ENCODE data around the gene PAX3. TPM values are rescaled to one million over a fixed set of nuclear protein-coding genes. Genes with fewer than 3 reads are reported as not detected.

PAX3 gene
- total RNA-seq, 1 donor from 2014 or later: not detected

DNA sequence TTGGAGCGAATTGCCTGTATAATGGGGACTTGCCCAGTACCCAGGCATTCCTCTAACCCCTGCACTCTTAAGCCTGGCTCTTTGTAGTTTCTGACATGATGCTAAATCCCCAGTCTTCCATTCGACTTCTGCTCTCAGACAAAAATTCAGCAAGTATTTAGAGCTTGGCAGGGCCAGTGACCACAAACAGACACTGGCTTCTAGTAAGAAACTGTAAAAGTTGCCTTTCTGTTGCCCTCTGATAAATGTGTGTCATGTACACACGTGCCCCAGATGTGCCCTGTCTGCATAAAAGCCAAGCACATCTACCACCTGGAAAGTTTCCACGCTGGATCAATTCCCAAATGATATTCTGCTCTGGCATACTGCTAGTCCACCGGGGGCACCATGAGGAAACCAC, 18.0 kb downstream of the PAX3 start:
- H3K27me3 ChIP-seq: no peaks in the 10 kb centered on the region
- no peaks in the 10 kb centered on the region for H3K36me3 ChIP-seq
- intact Hi-C loops (cut with DNase I): no loop called here
- no peaks in the 10 kb centered on the region for H3K4me1 ChIP-seq
- no peak overlapping the region for H3K27ac ChIP-seq
- H3K4me3 ChIP-seq: no peak overlapping the region
- no peaks in the 10 kb centered on the region for H3K9me3 ChIP-seq
- no peak for DNase-seq (ENCODE audit: extremely low spot score in 2 of 2)
- no peak for TF ChIP-seq POLR2A (IDR thresholded peaks at IDR 0.05)

DNA sequence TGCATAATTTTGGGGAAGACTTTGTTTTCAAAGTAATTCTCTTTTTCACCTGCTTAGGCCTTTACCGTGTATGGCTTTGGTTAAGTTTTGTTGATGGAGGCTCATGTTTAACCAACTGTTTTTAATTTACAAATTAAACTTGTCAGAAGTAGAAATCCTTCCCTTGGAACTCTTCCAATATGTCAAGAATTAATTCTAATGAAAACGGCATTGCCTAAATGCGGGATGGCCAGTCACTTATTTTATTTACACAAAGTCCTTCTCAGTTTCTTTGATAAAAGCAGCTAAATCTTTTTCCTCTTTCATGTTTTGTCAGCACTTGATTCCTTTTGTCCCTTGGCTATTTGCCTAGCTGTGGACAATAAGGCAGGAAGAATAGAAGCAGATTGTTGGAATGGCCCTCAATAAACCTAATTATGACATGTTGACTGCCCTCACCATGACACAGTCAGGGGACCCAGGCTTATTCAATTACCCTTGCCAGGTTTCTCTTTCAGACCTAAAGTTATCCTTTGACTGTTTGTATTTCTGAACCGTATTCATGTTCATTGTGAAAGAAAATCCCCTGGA, 26.3 kb downstream of the PAX3 start:
- no peaks in the 10 kb centered on the region for H3K9me3 ChIP-seq
- no peaks in the 10 kb centered on the region for H3K4me1 ChIP-seq
- H3K27me3 ChIP-seq: no peaks in the 10 kb centered on the region
- no peak overlapping the region for H3K4me3 ChIP-seq
- no peak for TF ChIP-seq POLR2AphosphoS5 (IDR thresholded peaks at IDR 0.05; ENCODE audit: insufficient read depth in 1 of 2, low read depth in 1 of 2)
- TF ChIP-seq POLR2A (IDR thresholded peaks at IDR 0.05): no peak
- TF ChIP-seq, protein P1, sequence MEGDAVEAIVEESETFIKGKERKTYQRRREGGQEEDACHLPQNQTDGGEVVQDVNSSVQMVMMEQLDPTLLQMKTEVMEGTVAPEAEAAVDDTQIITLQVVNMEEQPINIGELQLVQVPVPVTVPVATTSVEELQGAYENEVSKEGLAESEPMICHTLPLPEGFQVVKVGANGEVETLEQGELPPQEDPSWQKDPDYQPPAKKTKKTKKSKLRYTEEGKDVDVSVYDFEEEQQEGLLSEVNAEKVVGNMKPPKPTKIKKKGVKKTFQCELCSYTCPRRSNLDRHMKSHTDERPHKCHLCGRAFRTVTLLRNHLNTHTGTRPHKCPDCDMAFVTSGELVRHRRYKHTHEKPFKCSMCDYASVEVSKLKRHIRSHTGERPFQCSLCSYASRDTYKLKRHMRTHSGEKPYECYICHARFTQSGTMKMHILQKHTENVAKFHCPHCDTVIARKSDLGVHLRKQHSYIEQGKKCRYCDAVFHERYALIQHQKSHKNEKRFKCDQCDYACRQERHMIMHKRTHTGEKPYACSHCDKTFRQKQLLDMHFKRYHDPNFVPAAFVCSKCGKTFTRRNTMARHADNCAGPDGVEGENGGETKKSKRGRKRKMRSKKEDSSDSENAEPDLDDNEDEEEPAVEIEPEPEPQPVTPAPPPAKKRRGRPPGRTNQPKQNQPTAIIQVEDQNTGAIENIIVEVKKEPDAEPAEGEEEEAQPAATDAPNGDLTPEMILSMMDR (IDR thresholded peaks at IDR 0.05): no peak
- no peaks in the 10 kb centered on the region for H3K36me3 ChIP-seq
- DNase-seq (ENCODE audit: extremely low spot score in 2 of 2): no peak
- intact Hi-C loops (cut with DNase I): no loop called here
- H3K27ac ChIP-seq: no peak overlapping the region

DNA sequence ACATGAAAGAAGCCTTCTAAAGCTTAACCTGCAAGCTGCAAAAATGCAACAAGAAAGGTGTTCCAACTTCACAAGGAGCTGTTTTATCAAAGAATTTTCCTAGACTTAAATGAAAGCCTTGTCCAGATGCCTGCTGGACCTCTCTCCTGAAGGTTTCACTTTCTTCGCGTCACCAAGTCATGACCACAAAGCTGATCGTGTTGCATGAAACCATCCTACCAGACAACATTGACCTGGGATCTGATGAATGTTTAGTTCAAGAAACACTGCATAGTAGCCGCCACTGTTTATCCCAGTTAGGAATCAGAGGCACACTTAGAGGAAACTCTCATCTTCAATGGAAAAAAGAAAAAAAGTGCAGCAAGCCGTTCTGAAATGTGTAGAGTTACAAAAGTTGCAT, 26.9 kb downstream of the PAX3 start:
- intact Hi-C loops (cut with DNase I): no loop called here

DNA sequence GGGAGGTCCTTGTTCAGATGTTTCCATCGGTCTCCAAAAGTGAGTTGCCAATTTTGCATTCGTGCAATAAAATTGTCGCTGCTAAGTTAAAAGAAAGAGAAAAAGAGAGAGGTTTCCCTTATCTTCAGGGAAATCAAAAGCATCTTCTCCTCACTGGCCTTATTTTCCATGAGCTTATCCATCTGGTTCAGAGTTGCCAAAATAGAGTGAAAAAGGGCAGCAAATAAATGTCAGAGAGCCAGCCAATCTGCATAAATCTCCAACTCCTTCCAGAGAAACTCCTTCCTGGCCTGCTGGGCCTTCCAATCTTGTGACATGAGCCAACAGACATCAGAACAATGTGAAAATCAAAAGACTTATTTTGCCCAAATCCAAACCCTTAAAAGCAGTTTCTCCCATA, 28.4 kb downstream of the PAX3 start:
- H3K9me3 ChIP-seq: no peaks in the 10 kb centered on the region
- H3K27ac ChIP-seq: no peak overlapping the region
- TF ChIP-seq, protein P1 (IDR thresholded peaks at IDR 0.05): no peak
- no peak for TF ChIP-seq POLR2AphosphoS5 (IDR thresholded peaks at IDR 0.05; ENCODE audit: insufficient read depth in 1 of 2, low read depth in 1 of 2)
- no peak for TF ChIP-seq POLR2A (IDR thresholded peaks at IDR 0.05)
- DNase-seq (ENCODE audit: extremely low spot score in 2 of 2): no peak
- H3K36me3 ChIP-seq: no peaks in the 10 kb centered on the region
- intact Hi-C loops (cut with DNase I): no loop called here
- no peak overlapping the region for H3K4me3 ChIP-seq
- H3K27me3 ChIP-seq: no peaks in the 10 kb centered on the region
- H3K4me1 ChIP-seq: no peaks in the 10 kb centered on the region

More for the DNA sequence above, 26.9 kb downstream of the PAX3 start:
- no peaks in the 10 kb centered on the region for H3K4me1 ChIP-seq
- no peak for DNase-seq (ENCODE audit: extremely low spot score in 2 of 2)
- H3K9me3 ChIP-seq: no peaks in the 10 kb centered on the region
- TF ChIP-seq, protein P1 (IDR thresholded peaks at IDR 0.05): no peak
- no peak for TF ChIP-seq POLR2A (IDR thresholded peaks at IDR 0.05)
- no peak for TF ChIP-seq POLR2AphosphoS5 (IDR thresholded peaks at IDR 0.05; ENCODE audit: insufficient read depth in 1 of 2, low read depth in 1 of 2)
- H3K36me3 ChIP-seq: no peaks in the 10 kb centered on the region
- H3K4me3 ChIP-seq: no peak overlapping the region
- H3K27ac ChIP-seq: no peak overlapping the region
- no peaks in the 10 kb centered on the region for H3K27me3 ChIP-seq

DNA sequence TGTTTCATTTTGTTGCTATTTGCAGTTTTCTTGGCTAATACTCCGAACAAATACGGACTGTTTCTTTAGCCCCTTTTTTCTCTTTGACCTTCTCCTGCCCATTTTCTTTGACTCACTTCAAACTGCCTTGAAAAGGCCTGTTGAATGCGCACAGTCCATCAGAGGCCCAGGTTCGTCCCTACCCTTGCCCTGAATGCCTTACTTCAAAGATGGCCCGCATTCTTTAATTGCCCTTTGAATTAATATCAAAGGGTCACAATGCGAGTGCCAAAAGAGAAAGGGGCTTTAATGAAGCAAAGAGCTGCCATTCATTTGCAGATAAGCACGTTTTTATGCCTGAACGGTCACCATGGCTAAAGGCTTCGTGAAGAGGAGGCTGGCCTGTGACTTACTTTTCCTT, 29.7 kb downstream of the PAX3 start:
- H3K27ac ChIP-seq: no peak overlapping the region
- no peak for DNase-seq (ENCODE audit: extremely low spot score in 2 of 2)
- H3K36me3 ChIP-seq: no peaks in the 10 kb centered on the region
- TF ChIP-seq POLR2AphosphoS5 (IDR thresholded peaks at IDR 0.05; ENCODE audit: insufficient read depth in 1 of 2, low read depth in 1 of 2) (no peak), POLR2A (IDR thresholded peaks at IDR 0.05) (no peak)
- TF ChIP-seq, protein P1 (IDR thresholded peaks at IDR 0.05): no peak
- no peaks in the 10 kb centered on the region for H3K27me3 ChIP-seq
- no peaks in the 10 kb centered on the region for H3K9me3 ChIP-seq
- intact Hi-C loops (cut with DNase I): no loop called here
- H3K4me3 ChIP-seq: no peak overlapping the region
- no peaks in the 10 kb centered on the region for H3K4me1 ChIP-seq

All from vagina (tissue), 2 donors.